ENCODE measurements around the gene AUTS2. TPM values are rescaled to one million over a fixed set of nuclear protein-coding genes. Genes with fewer than 3 reads are reported as not detected.

Gene AUTS2
- total and polyA plus RNA-seq, 9 of the 15 experiments (the other 6 are each of a cell fraction or from before 2014, with no cell fraction given) = 0.58 TPM; not detected in 8

DNA sequence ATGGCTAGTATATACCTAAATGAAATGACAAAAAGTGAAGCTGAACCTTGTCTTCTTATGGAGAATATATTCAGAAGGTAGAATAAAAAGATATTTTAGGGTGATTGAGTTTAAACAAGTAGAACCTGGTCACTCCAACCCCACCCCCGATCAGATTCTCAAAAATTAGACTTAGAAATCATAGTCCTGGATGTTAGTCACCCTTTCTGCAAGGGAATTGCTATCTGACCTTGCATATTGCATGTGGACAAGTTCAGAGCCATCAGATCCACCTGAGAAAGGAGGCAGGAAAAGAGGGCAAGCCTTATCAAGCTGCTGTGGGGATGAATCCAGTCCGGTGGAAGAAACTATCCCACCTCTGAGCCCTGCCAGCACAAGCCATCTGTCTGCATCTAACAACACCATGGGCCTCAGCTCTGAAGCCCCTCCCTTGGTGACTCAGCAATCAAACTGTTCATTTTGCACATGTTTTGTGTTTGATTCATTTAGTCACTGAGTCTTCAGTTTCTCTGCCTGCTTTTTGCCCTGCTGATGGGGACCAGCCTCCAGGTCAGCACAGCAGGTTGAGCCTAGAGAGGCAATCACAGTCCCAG lies 727.3 kb downstream of the AUTS2 start:
- intact Hi-C loops (cut with micrococcal nuclease) (no loop called here), in situ Hi-C loops (cut with MboI) (no loop called here)
- no peaks in the 10 kb centered on the region for H4K20me1 ChIP-seq (replicated peaks; ENCODE audit: control insufficient read depth, insufficient read depth, low read length)
- ATAC-seq = peak; percentile 67
- H3K27me3 ChIP-seq (ENCODE audit: control insufficient read depth in 2 of 2, insufficient read depth in 2 of 2, low read length in 2 of 2) = no peaks in the 10 kb centered on the region
- no peak overlapping the region for H3K4me2 ChIP-seq (ENCODE audit: insufficient read depth, low read length)
- H3K79me2 ChIP-seq (ENCODE audit: control insufficient read depth, insufficient read depth, low read length) = no peaks in the 10 kb centered on the region
- peak; percentile 8 to 17 (median 14) for DNase-seq (ENCODE audit: extremely low read depth in 1 of 4, low spot score in 3 of 4)
- no peaks in the 10 kb centered on the region for H3K4me1 ChIP-seq (replicated peaks in 1 of 2; ENCODE audit: control insufficient read depth in 2 of 2, insufficient read depth in 2 of 2, low read length in 2 of 2)
- FAIRE-seq = peak; percentile 65
- 0% methylated on average over 2 of the region's 2 CpGs for WGBS (ENCODE audit: insufficient coverage, low coverage, missing lambda C conversion rate)
- POLR2A ChIA-PET = no interaction called here
- CTCF ChIA-PET (ENCODE audit: low intra/inter-chr PET ratio) = no interaction called here
- H3K9ac ChIP-seq (ENCODE audit: insufficient read depth in 1 of 2, low read depth in 2 of 2, low read length in 2 of 2) = no peak overlapping the region
- no peak overlapping the region for H3K4me3 ChIP-seq
- no TSS peak for BruUV-seq (replicated peaks)
- no peak overlapping the region for H2AFZ ChIP-seq (ENCODE audit: low read depth, low read length)
- no peaks in the 10 kb centered on the region for H3K9me3 ChIP-seq (replicated peaks; ENCODE audit: control insufficient read depth, insufficient read depth, low read depth, low read length)
- no peaks in the 10 kb centered on the region for H3K36me3 ChIP-seq (ENCODE audit: control insufficient read depth, insufficient read depth, low read length)
- H3K9me1 ChIP-seq (ENCODE audit: control insufficient read depth, insufficient read depth, low read length) = no peaks in the 10 kb centered on the region
- H3K27ac ChIP-seq (ENCODE audit: extremely low read depth, low read depth, low read length) = no peak overlapping the region
- TF ChIP-seq SMAD4 (CRISPR knock-in tag; conservative IDR thresholded peaks at IDR 0.05) (no peak), SIN3A (IDR thresholded peaks at IDR 0.05; ENCODE audit: borderline replicate concordance in 2 of 2, control insufficient read depth in 1 of 2, low read depth in 2 of 2, low read length in 2 of 2) (no peak), ZNF316 (IDR thresholded peaks at IDR 0.05) (0 out of 2 replicates have a peak, but pooled peaks have one; percentile 10), GABPB1 (CRISPR knock-in tag; IDR thresholded peaks at IDR 0.05) (no peak), MCM5 (IDR thresholded peaks at IDR 0.05; ENCODE audit: low read depth) (no peak), ZNF253 (CRISPR knock-in tag; conservative IDR thresholded peaks at IDR 0.05) (no peak), DIDO1 (tag; IDR thresholded peaks at IDR 0.05; ENCODE audit: low read depth) (no peak), CBFA2T3 (IDR thresholded peaks at IDR 0.05) (no peak), RNF2 (IDR thresholded peaks at IDR 0.05) (no peak), RAD21 (CRISPR knock-in tag; conservative IDR thresholded peaks at IDR 0.05 in 1 of 2, IDR thresholded peaks at IDR 0.05 in 1 of 2) (no peak), MAFG (tag; conservative IDR thresholded peaks at IDR 0.05) (0 out of 2 replicates have a peak, but pooled peaks have one; percentile 12), ZNF239 (CRISPR knock-in tag; IDR thresholded peaks at IDR 0.05) (no peak), ZBTB9 (CRISPR knock-in tag; IDR thresholded peaks at IDR 0.05) (no peak), GATAD2B (IDR thresholded peaks at IDR 0.05; ENCODE audit: borderline replicate concordance) (no peak), ATF6 (CRISPR knock-in tag; IDR thresholded peaks at IDR 0.05) (no peak), C11orf30 (IDR thresholded peaks at IDR 0.05; ENCODE audit: low read depth) (0 out of 2 replicates have a peak, but pooled peaks have one; percentile 53), ZNF143 (CRISPR knock-in tag; IDR thresholded peaks at IDR 0.05) (no peak), CXXC5 (CRISPR knock-in tag; IDR thresholded peaks at IDR 0.05) (no peak), L3MBTL2 (IDR thresholded peaks at IDR 0.05) (no peak), BCL6 (CRISPR knock-in tag; IDR thresholded peaks at IDR 0.05) (no peak)
- TF ChIP-seq, protein P1, sequence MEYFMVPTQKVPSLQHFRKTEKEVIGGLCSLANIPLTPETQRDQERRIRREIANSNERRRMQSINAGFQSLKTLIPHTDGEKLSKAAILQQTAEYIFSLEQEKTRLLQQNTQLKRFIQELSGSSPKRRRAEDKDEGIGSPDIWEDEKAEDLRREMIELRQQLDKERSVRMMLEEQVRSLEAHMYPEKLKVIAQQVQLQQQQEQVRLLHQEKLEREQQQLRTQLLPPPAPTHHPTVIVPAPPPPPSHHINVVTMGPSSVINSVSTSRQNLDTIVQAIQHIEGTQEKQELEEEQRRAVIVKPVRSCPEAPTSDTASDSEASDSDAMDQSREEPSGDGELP (CRISPR knock-in tag; IDR thresholded peaks at IDR 0.05; ENCODE audit: borderline replicate concordance) = no peak
